OCI-LY3 (cell line): Measurements from ENCODE around the gene RHOBTB3.

Experiments
- H2AFZ ChIP-seq: fragments of 200-600, 300-600 bp; shearing (Covaris generic); 2 replicates; pipeline ENCODE4 v1.6.0; 2014; ENCODE audit warnings: antibody characterized with exemption, low read depth, low read length
- H3K27ac ChIP-seq: fragments of 200-600, 300-600 bp; sonication (generic); 2 replicates; pipeline ENCODE4 v1.5.1; 2014; ENCODE audit warnings: mild to moderate bottlenecking, low read length, moderate library complexity, mixed read lengths
- H3K27me3 ChIP-seq: fragments of 200-600, 300-600 bp; sonication (generic); 2 replicates; pipeline ENCODE4 v1.6.1; 2014; ENCODE audit warnings: low read depth, low read length, mixed read lengths
- H3K36me3 ChIP-seq: fragments of 200-600, 300-600 bp; sonication (generic); replicated peaks from 2 replicates; pipeline ENCODE3; 2014; ENCODE audit warnings: low read depth, low read length, mixed read lengths
- H3K4me1 ChIP-seq: fragments of 300-600, 200-600 bp; sonication (generic); 2 replicates; pipeline ENCODE4 v1.6.1; 2014; ENCODE audit warnings: low read length, mixed read lengths
- H3K4me2 ChIP-seq: fragments of 200-600, 300-600 bp; sonication (generic); 2 replicates; pipeline ENCODE4 v1.6.1; 2014; ENCODE audit warnings: low read length, mixed read lengths
- H3K4me3 ChIP-seq: fragments of 300-600, 200-600 bp; sonication (generic); 2 replicates; pipeline ENCODE4 v1.5.1; 2014; ENCODE audit warnings: antibody characterized with exemption, mild to moderate bottlenecking, low read length, moderate library complexity
- H3K79me2 ChIP-seq: fragments of 300-600, 200-600 bp; shearing (Covaris generic); 2 replicates; pipeline ENCODE4 v1.6.1; 2014; ENCODE audit warnings: mild to moderate bottlenecking, low read length, mixed read lengths
- H3K9ac ChIP-seq: fragments of 300-600, 200-600 bp; shearing (Covaris generic); 2 replicates; pipeline ENCODE4 v1.6.0; 2014; ENCODE audit warnings: mild to moderate bottlenecking, low read length, moderate library complexity
- H3K9me3 ChIP-seq: fragments of 200-600, 300-600 bp; shearing (Covaris generic); 2 replicates; pipeline ENCODE4 v1.6.1; 2014; ENCODE audit warnings: low read length, mixed read lengths; ENCODE audit not compliant: insufficient read depth
- H4K20me1 ChIP-seq: fragments of 200-600, 300-600 bp; sonication (generic); 2 replicates; pipeline ENCODE4 v1.6.1; 2016; ENCODE audit warnings: low read length, mixed read lengths; ENCODE audit not compliant: insufficient read depth
- CTCF ChIP-seq: fragments of 200-600, 300-600 bp; sonication (generic); IDR thresholded peaks from 2 replicates; pipeline ENCODE4 v1.5.1; 2014; ENCODE audit warnings: antibody characterized with exemption, low read length, low read depth
- EZH2phosphoT487 ChIP-seq: fragments of 200-600 bp; shearing (Covaris generic); IDR thresholded peaks from 2 replicates; pipeline ENCODE4 v1.6.1; 2018; ENCODE audit warnings: antibody characterized with exemption, mixed run types, low read depth

RHOBTB3 gene

GRCh38 chr5:95689680-95690079 lies 41.5 kb upstream of the RHOBTB3 start:
- Histone ChIP-seq H3K27me3 (no peaks in the 10 kb centered on the region), H4K20me1 (no peaks in the 10 kb centered on the region), H3K79me2 (no peaks in the 10 kb centered on the region), H3K36me3 (no peaks in the 10 kb centered on the region), H3K9ac (no peak overlapping the region), H3K9me3 (no peaks in the 10 kb centered on the region), H2AFZ (no peak overlapping the region), H3K4me3 (no peak overlapping the region), H3K27ac (no peak overlapping the region), H3K4me2 (no peak overlapping the region), H3K4me1 (no peaks in the 10 kb centered on the region)
- TF ChIP-seq CTCF (no peak), EZH2phosphoT487 (no peak)

GRCh38 chr5:95690333-95690732 lies 40.8 kb upstream of the RHOBTB3 start:
- Histone ChIP-seq H4K20me1 (no peaks in the 10 kb centered on the region), H3K27ac (no peak overlapping the region), H3K4me2 (no peak overlapping the region), H3K79me2 (no peaks in the 10 kb centered on the region), H2AFZ (no peak overlapping the region), H3K4me1 (no peaks in the 10 kb centered on the region), H3K27me3 (no peaks in the 10 kb centered on the region), H3K36me3 (no peaks in the 10 kb centered on the region), H3K9me3 (no peaks in the 10 kb centered on the region), H3K4me3 (no peak overlapping the region), H3K9ac (no peak overlapping the region)
- TF ChIP-seq EZH2phosphoT487 (no peak), CTCF (no peak)

GRCh38 chr5:95697781-95698681 lies 33.1 kb upstream of the RHOBTB3 start:
- Histone ChIP-seq H3K27ac (no peak overlapping the region), H2AFZ (no peak overlapping the region), H3K9ac (no peak overlapping the region), H3K27me3 (no peaks in the 10 kb centered on the region), H3K79me2 (no peaks in the 10 kb centered on the region), H4K20me1 (no peaks in the 10 kb centered on the region), H3K4me2 (no peak overlapping the region), H3K4me3 (no peak overlapping the region), H3K36me3 (no peaks in the 10 kb centered on the region), H3K4me1 (no peaks in the 10 kb centered on the region), H3K9me3 (no peaks in the 10 kb centered on the region)
- TF ChIP-seq EZH2phosphoT487 (no peak), CTCF (no peak)

GRCh38 chr5:95699337-95699736 lies 31.8 kb upstream of the RHOBTB3 start:
- Histone ChIP-seq H3K4me3 (no peak overlapping the region), H3K79me2 (no peaks in the 10 kb centered on the region), H3K4me1 (no peaks in the 10 kb centered on the region), H3K27ac (no peak overlapping the region), H3K27me3 (no peaks in the 10 kb centered on the region), H3K9me3 (no peaks in the 10 kb centered on the region), H2AFZ (no peak overlapping the region), H4K20me1 (no peaks in the 10 kb centered on the region), H3K36me3 (no peaks in the 10 kb centered on the region), H3K9ac (no peak overlapping the region), H3K4me2 (no peak overlapping the region)
- no peak for TF ChIP-seq EZH2phosphoT487
- TF ChIP-seq CTCF, result no peak
